ENCODE results near the gene TPBG. TPM values are rescaled to one million over a fixed set of nuclear protein-coding genes. Genes with fewer than 3 reads are reported as not detected.

The TPBG gene
- total and polyA plus RNA-seq, 7 donors = 0.92 to 10.8 (median 6.1) TPM

- H3K27me3 ChIP-seq = peaks cover 2 to 12% (median 6%) of the 10 kb centered on the region in 3 donors
- no peaks in the 10 kb centered on the region for H3K9me3 ChIP-seq
- no peak overlapping the region for H3K4me3 ChIP-seq
- H3K27ac ChIP-seq = no peak overlapping the region
- no peak for DNase-seq
- no peak for TF ChIP-seq CTCF (IDR thresholded peaks at IDR 0.05)
- TF ChIP-seq POLR2AphosphoS5 (IDR thresholded peaks at IDR 0.05) = no peak
- TF ChIP-seq EP300 (IDR thresholded peaks at IDR 0.05) = no peak
- no peak for TF ChIP-seq POLR2A (IDR thresholded peaks at IDR 0.05)
- WGBS, 2 donors = 49 to 82% methylated on average over 3 of the region's 3 CpGs
- H3K4me1 ChIP-seq = peaks cover 0 to 1% (median 0%) of the 10 kb centered on the region in 4 donors
- no peaks in the 10 kb centered on the region for H3K36me3 ChIP-seq
- intact Hi-C loops (cut with DNase I) = no loop called here
Measured at GRCh38 chr6:82370788-82371187, 7.2 kb downstream of the TPBG start.

DNA sequence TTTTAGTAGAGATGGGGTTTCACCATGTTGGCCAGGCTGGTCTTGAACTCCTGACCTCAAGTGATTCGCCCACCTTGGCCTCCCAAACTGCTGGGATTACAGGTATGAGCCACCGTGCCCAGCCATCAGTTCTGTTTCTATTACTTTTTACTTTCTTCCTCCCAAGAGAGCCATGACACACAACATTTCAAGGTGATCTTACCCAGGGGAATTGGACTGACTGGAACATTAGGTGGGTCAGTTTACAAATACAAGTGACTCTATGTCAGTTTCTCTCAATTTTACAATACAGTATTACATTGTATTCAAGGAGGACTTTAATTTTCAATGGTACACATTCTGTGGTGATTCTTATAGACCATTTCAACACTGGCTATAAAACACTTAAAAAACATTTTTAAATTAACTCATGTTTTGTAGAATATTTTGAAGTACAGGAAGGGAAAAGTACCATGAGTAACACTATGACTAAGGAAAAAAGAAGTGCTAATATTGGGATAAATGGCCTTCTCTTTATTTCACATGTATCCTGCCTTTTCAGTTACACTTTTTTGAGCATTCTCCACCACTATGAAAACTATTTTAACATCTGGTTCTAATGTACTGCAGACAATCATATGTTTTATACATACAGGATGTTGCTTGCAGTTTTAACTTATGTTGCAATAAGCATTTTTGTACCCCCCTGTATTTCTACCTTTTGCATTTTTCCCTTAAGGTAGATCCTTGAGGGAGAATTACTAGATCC, 8.4 kb downstream of the TPBG start:
- peak overlapping the region in 1 of 4 donors; percentile 1 for H3K27ac ChIP-seq

GRCh38 chr6:82372656-82373055, 9.0 kb downstream of the TPBG start:
- intact Hi-C loops (cut with DNase I) = no loop called here
- WGBS, 2 donors = 87 to 90% methylated on average over 3 of the region's 3 CpGs
- no peak for TF ChIP-seq POLR2AphosphoS5 (IDR thresholded peaks at IDR 0.05)
- no peak overlapping the region for H3K4me3 ChIP-seq
- H3K36me3 ChIP-seq = no peaks in the 10 kb centered on the region
- H3K27ac ChIP-seq = no peak overlapping the region
- H3K9me3 ChIP-seq = no peaks in the 10 kb centered on the region
- H3K27me3 ChIP-seq = peaks cover 0 to 3% (median 0%) of the 10 kb centered on the region in 3 donors
- DNase-seq = no peak
- H3K4me1 ChIP-seq = no peaks in the 10 kb centered on the region

More for the DNA sequence above, 8.4 kb downstream of the TPBG start:
- Histone ChIP-seq H3K27me3 (peaks cover 0 to 4% (median 2%) of the 10 kb centered on the region in 3 donors), H3K36me3 (no peaks in the 10 kb centered on the region), H3K4me3 (no peak overlapping the region), H3K4me1 (no peaks in the 10 kb centered on the region), H3K9me3 (no peaks in the 10 kb centered on the region)
- intact Hi-C loops (cut with DNase I) = no loop called here
- WGBS, 2 donors = 95 to 97% methylated on average over 2 of the region's 2 CpGs
- no peak for TF ChIP-seq POLR2A (IDR thresholded peaks at IDR 0.05)
- no peak for TF ChIP-seq CTCF (IDR thresholded peaks at IDR 0.05)
- TF ChIP-seq POLR2AphosphoS5 (IDR thresholded peaks at IDR 0.05) = no peak
- no peak for TF ChIP-seq EP300 (IDR thresholded peaks at IDR 0.05)
- DNase-seq = no peak

DNA sequence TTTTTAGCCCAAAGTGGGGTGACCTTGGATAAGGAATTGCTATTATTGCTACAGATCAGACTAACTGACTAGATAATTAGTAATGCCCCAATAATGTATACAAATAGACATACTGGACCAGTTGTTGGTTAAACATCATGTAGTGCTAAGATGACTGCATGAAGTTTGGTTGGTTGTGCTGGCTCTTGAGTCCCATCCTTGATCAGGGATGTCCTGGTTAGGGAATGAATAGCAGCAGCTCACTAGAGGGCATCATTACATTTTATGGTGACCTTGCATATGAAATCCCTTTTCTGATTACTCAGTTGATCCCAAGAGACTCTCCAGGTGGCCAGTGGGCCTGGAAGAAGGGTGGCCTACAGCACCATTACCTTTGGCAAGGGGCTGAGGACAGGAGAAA, 10.9 kb downstream of the TPBG start:
- Histone ChIP-seq H3K4me1 (no peaks in the 10 kb centered on the region), H3K4me3 (no peak overlapping the region), H3K9me3 (no peaks in the 10 kb centered on the region), H3K27me3 (no peaks in the 10 kb centered on the region), H3K36me3 (no peaks in the 10 kb centered on the region), H3K27ac (no peak overlapping the region)
- no peak for DNase-seq
- intact Hi-C loops (cut with DNase I) = no loop called here
- TF ChIP-seq CTCF (IDR thresholded peaks at IDR 0.05) (no peak), POLR2A (IDR thresholded peaks at IDR 0.05) (no peak), EP300 (IDR thresholded peaks at IDR 0.05) (no peak), POLR2AphosphoS5 (IDR thresholded peaks at IDR 0.05) (no peak)

- TF ChIP-seq POLR2A (IDR thresholded peaks at IDR 0.05) = no peak
- TF ChIP-seq CTCF (IDR thresholded peaks at IDR 0.05) = no peak
- TF ChIP-seq EP300 (IDR thresholded peaks at IDR 0.05) = no peak
- TF ChIP-seq POLR2AphosphoS5 (IDR thresholded peaks at IDR 0.05) = no peak
- Histone ChIP-seq H3K36me3 (no peaks in the 10 kb centered on the region), H3K27ac (no peak overlapping the region), H3K27me3 (no peaks in the 10 kb centered on the region), H3K4me1 (no peaks in the 10 kb centered on the region), H3K9me3 (no peaks in the 10 kb centered on the region), H3K4me3 (no peak overlapping the region)
- intact Hi-C loops (cut with DNase I) = no loop called here
- no peak for DNase-seq
Measured at GRCh38 chr6:82376636-82377035, 13.0 kb downstream of the TPBG start.
